H1 (cell line): Measurements from ENCODE around the gene TSPAN5. TPM values are rescaled to one million over a fixed set of nuclear protein-coding genes. Genes with fewer than 3 reads are reported as not detected.

Experiments
- ATF3 ChIP-seq: IDR thresholded peaks from 2 replicates; pipeline ENCODE4 v1.6.1; 2011; ENCODE audit warnings: low read depth, mild to moderate bottlenecking, low read length; ENCODE audit not compliant: insufficient read depth
- EZH2 ChIP-seq: fragments of 200-600 bp; sonication (generic); IDR thresholded peaks from 2 replicates; pipeline ENCODE4 v1.7.1; 2012; ENCODE audit warnings: low read depth, mild to moderate bottlenecking, moderate library complexity, low read length, inconsistent platforms; ENCODE audit not compliant: severe bottlenecking
- FOSL1 ChIP-seq: IDR thresholded peaks from 2 replicates; pipeline ENCODE4 v1.6.1; 2011; ENCODE audit warnings: mild to moderate bottlenecking, low read depth, low read length, moderate library complexity; ENCODE audit not compliant: insufficient read depth
- JUND ChIP-seq: IDR thresholded peaks from 2 replicates; pipeline ENCODE4 v1.6.1; 2011; ENCODE audit warnings: mild to moderate bottlenecking, improper control_type of control experiment, low read length
- POLR2A ChIP-seq, 2 experiments: IDR thresholded peaks; 1 replicate in 1 of 2; 2 replicates in 1 of 2; pipeline ENCODE4 v1.6.1; 2011; ENCODE audit warnings: low read depth in 2 of 2, low read length in 2 of 2, mild to moderate bottlenecking in 2 of 2; ENCODE audit errors: control extremely low read depth in 1 of 2
- SP1 ChIP-seq: IDR thresholded peaks from 2 replicates; pipeline ENCODE4 v1.6.1; 2011; ENCODE audit warnings: low read depth, low read length
- ZNF274 ChIP-seq: IDR thresholded peaks from 2 replicates; pipeline ENCODE4 v1.7.0; 2012; ENCODE audit warnings: low read length, borderline replicate concordance; ENCODE audit errors: extremely low read depth
- polyA plus RNA-seq, 7 experiments: library from polyadenylated mRNA; depleted of rRNA in 3 of 7; stranded (reverse) in 5 of 7; unstranded in 2 of 7; fragments of >200 nt in 5 of 7; fragments of 200-250 nt in 2 of 7; gene quantifications; 1 replicate in 5 of 7; 2 replicates in 1 of 7; 4 replicates in 1 of 7; pipeline versions ENCODE4 v1.2.1 to v1.2.3, GENCODE V29; 2011 to 2013; ENCODE audit warnings: missing spikeins in 2 of 7, mixed read lengths in 2 of 7
- total RNA-seq: library from RNA; stranded (reverse); fragmentation: NEBNext Ultra II Directional; extraction: Animal tissue kit (Norgen Biotek cat#: 25700); gene quantifications from 2 replicates; pipeline ENCODE4 v1.2.1, GENCODE V29; 2021

TSPAN5 gene
- total and polyA plus RNA-seq, 2 of the 8 experiments (the other 6 are each of a cell fraction or from before 2014, with no cell fraction given) = 17.6 to 21.2 TPM

GRCh38 chr4:98467627-98468072 lies 190.8 kb downstream of the TSPAN5 start (continued):
- TF ChIP-seq FOSL1 (no peak), ATF3 (no peak), SP1 (no peak), ZNF274 (no peak), EZH2 (no peak), POLR2A (IDR thresholded peaks at IDR 0.05; ENCODE audit: control extremely low read depth in 1 of 2, low read depth in 2 of 2, low read length in 2 of 2) (no peak), JUND (no peak)
- TF ChIP-seq, all 59 proteins: peak for 4
